PFSK-1 (cell line): ENCODE data around the gene L3MBTL4.

Source experiments
- POLR2AphosphoS5 ChIP-seq: IDR thresholded peaks from 2 replicates; pipeline ENCODE4 v1.6.1; 2012; ENCODE audit warnings: low read depth, mild to moderate bottlenecking, control low read depth, low read length, moderate library complexity
- SIN3A ChIP-seq: IDR thresholded peaks from 2 replicates; pipeline ENCODE4 v1.6.1; 2012; ENCODE audit warnings: mild to moderate bottlenecking, low read length, moderate library complexity, borderline replicate concordance; ENCODE audit not compliant: insufficient read depth
- TAF1 ChIP-seq: IDR thresholded peaks from 2 replicates; pipeline ENCODE4 v1.6.1; 2012; ENCODE audit warnings: low read length, control low read depth, borderline replicate concordance; ENCODE audit not compliant: insufficient read depth
- TF ChIP-seq, protein P1 (sequence below), 2 experiments: IDR thresholded peaks; 2 replicates each; pipeline versions ENCODE4 v1.6.1 to v1.8.0; 2011 to 2012; ENCODE audit warnings: low read depth in 2 of 2, low read length in 2 of 2, control low read depth in 1 of 2, inconsistent platforms in 1 of 2, mild to moderate bottlenecking in 1 of 2, moderate library complexity in 1 of 2; ENCODE audit not compliant: insufficient read depth in 1 of 2

DNA sequence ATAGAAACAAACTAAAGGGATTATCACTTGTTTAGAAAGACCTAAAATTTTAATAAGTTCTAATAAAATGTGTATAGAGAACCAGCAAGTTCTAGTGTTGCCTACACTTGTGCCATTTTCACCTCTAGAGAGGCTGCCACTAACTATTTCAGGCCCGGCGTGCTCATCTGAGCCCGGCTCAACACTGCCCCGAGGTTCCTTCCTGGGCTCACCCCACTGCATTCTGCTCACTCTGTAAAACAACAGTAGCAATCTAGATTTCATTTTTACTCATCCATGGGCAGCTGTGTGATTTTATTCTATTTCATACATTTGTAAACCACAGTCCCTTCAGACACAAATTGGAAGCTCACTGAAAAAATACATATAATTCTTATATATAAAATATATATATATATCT is 253.2 kb downstream of the L3MBTL4 start:
- TF ChIP-seq POLR2AphosphoS5 (no peak), SIN3A (no peak), TAF1 (no peak)
- TF ChIP-seq, protein P1, sequence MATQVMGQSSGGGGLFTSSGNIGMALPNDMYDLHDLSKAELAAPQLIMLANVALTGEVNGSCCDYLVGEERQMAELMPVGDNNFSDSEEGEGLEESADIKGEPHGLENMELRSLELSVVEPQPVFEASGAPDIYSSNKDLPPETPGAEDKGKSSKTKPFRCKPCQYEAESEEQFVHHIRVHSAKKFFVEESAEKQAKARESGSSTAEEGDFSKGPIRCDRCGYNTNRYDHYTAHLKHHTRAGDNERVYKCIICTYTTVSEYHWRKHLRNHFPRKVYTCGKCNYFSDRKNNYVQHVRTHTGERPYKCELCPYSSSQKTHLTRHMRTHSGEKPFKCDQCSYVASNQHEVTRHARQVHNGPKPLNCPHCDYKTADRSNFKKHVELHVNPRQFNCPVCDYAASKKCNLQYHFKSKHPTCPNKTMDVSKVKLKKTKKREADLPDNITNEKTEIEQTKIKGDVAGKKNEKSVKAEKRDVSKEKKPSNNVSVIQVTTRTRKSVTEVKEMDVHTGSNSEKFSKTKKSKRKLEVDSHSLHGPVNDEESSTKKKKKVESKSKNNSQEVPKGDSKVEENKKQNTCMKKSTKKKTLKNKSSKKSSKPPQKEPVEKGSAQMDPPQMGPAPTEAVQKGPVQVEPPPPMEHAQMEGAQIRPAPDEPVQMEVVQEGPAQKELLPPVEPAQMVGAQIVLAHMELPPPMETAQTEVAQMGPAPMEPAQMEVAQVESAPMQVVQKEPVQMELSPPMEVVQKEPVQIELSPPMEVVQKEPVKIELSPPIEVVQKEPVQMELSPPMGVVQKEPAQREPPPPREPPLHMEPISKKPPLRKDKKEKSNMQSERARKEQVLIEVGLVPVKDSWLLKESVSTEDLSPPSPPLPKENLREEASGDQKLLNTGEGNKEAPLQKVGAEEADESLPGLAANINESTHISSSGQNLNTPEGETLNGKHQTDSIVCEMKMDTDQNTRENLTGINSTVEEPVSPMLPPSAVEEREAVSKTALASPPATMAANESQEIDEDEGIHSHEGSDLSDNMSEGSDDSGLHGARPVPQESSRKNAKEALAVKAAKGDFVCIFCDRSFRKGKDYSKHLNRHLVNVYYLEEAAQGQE (IDR thresholded peaks at IDR 0.05; ENCODE audit: insufficient read depth in 1 of 2, low read depth in 2 of 2, low read length in 2 of 2) = no peak
